HG03460 (cell line): ENCODE measurements around the gene POU2F3.
"Not testable (repeated sequence)": the region's sequence is repeated elsewhere in the genome, so short reads cannot be mapped to it uniquely, and the experiment has no call there.

Source experiments
- ATAC-seq: cut with Tn5 transposase; IDR thresholded peaks from one replicate; pipeline ENCODE4 v1.9.1; 2021; ENCODE audit not compliant: unreplicated experiment

The POU2F3 gene

DNA sequence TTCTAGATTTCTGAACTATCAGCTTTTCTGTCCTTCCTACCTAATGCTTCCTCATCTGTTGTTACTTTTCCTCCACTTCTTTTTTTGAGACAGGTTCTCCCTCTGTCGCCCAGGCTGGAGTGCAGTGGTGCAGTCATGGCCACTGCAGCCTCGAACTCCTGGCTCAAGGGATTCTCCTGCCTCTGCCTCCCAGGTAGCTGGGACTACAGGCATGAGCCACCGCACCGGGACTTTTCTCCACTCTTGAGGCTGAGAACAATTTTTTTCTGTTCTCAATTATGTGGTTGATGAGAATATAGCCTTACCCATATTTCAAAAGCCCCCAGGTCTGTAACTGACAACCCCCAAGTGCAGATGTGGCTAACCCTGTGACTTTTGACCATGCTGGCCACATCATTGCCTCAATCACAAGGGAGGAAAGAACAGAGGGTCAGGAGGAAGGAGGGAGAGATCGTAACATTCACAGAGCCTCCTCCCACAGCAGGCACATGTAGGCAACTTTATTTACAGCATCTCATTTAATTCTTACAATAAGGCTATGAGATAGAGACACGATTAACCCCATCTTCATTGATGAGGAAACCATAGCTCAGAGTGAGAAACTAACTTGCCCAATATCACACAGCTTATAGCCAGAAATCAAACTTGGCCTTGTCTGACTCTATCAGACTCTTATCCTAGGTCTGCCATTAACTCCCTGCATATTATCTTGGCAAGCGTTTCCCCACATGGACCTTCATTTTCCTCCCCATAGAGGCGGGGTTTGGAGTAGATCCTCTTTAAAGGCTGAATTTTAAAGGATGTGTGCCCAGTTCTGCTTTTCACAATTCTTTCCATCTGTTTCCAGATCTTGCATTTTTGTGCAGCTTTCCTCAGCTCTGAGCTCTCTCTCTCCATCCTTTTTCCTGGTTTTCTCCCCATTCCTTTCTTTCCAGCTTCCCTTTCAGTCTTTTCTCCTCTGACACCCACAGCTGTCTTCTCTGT lies 9.6 kb downstream of the POU2F3 start:
- no peak for ATAC-seq

DNA sequence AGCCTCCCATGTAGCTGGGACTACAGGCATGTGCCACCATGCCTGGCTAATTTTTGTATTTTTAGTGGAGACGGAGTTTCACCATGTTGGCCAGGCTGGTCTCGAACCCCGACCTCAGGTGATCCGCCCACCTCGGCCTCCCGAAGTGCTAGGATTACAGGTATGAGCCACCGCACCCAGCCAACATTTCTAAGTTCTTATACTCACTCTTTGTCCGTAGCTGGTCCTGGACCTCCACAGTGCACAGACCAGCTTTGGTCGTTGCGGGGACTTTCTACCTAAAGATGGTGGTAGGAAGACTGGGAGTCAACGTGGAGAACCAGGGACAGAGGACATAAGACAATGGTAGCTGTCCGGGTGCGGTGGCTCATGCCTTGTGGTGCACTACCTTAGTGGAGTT lies 13.4 kb downstream of the POU2F3 start:
- ATAC-seq: not testable (repeated sequence)

GRCh38 chr11:120254788-120255518 lies 15.0 kb downstream of the POU2F3 start:
- no peak for ATAC-seq

- ATAC-seq: no peak
Observed at GRCh38 chr11:120255519-120255866, 15.6 kb downstream of the POU2F3 start.

GRCh38 chr11:120256178-120256577 lies 16.2 kb downstream of the POU2F3 start:
- no peak for ATAC-seq

- ATAC-seq: no peak
Observed at GRCh38 chr11:120256779-120257178, 16.8 kb downstream of the POU2F3 start.

DNA sequence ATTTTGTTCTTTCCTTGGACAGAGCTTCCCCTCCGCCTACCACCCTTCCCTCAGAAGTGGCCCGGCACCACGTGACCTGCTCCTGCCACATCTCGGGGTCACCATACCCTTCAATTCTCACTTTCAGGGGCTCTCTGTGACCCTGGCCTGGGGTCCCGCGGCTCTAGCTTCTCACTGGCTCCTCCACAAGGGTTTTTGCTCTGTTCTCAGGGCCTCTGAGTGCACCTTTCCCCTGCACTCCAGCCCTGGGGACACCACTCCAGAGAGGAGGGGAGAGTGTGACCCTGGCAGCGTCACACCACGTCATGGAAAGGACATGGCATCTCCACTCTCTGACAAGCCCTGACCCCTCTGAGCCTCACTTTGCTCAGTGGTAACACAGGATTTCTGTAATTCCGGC lies 17.4 kb downstream of the POU2F3 start:
- no peak for ATAC-seq

DNA sequence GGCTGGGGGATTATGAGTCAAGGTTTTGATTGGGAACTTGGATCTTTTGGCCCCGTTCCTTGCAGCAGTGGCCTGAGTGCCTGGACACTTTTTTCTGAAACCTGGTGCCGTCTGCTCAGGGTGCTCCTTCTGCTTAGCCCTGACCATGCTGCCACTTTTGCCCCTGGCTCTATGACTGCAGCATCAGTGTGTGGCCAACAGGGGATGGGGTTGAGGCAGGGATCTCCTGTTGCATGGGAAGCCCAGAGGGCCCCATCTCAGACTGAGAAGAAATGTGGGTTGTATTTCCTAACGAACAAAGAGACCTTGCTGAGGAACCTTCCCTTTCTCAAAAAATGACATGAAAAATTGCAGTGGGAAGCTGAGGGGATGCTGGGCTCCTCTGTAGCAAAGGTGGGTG lies 18.7 kb downstream of the POU2F3 start:
- ATAC-seq: no peak

DNA sequence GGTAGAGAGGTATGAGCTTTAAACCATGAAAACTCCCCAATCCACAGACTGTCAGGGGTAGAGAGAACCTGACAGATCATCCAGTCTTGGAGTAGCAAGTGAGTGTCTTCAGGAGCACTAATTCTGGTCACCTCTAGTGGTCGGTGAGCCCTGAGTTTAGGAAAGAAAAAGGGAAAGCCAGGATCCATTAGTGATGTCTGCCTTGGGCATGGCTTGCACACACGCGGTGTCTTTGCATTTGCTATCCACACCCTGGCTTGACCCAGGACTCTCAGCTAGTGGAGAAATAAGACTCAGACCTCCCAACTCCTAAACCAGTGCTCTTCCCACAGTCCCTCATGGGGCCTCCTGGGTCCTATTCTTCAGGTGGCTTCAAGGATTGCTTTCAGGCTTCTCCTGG lies 19.3 kb downstream of the POU2F3 start:
- no peak for ATAC-seq

DNA sequence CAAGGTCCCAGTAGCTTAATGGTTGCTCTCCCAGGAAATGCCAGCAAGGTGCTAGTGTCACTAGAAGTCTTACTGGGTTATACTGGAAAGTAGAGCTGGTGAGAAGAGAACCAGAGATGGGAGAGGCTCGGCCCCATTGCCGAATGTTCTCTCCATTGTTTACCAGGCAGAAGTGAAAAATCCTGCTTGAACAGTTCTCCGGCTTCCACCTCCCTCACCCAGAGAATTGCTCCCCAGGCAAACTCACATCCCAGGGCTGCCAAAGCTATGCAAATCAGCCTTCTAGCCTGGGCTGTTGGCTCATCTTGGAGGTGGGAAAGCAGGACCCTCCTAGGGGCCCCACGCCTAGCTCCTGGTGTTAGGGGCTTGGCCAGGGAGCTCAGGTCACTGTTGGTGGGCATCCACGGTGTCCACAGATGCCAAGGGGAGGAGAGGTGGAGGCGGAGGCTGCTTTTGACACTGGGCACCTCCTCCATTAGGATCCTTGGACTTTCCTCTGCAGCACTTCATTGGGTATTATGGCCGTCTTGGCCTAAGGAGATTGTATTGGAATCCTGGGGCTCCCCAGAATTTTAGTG lies 20.1 kb downstream of the POU2F3 start:
- ATAC-seq: no peak

DNA sequence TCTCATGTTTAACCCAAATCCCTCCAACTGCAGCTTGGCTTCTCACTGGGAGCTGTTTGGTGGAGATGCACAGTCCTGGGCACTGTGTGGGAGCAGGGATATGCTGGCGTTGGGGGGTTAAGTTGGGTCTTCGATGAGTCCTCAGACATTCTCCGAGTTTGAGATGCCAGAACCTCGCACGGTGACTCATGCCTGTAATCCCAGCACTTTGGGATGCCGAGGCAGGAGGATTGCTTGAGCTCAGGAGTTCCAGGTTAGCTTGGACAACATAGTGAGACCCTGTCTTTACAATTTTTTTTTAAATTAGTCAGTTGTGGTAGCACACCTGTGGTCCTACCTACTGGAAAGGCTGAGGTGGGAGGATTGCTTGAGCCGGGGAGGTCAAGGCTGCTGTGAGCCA lies 20.7 kb downstream of the POU2F3 start:
- no peak for ATAC-seq

DNA sequence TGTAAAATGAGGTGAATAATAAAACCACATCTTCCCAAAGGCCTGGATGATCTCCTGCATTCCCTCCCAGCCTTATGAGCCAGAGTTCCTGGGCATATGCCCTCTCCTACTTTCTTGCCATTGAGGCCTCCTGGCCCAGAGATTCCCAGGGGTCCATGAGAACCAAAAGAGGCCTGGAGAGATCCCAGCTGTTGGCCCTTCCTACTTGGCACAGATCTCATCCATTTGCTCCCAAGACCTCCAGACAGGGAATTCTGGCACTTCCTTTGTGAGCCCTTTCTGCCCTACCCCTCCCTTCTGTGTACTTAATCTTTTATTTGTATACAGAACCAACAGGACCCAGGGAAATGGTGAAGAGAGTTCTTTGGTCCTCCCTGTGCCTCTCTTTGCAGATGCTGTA lies 21.4 kb downstream of the POU2F3 start:
- ATAC-seq: no peak

- ATAC-seq: no peak
Observed at GRCh38 chr11:120261931-120262330, 22.0 kb downstream of the POU2F3 start.

- ATAC-seq: no peak
Observed at GRCh38 chr11:120267319-120267718, 27.4 kb downstream of the POU2F3 start.

- no peak for ATAC-seq
Observed at GRCh38 chr11:120268686-120269085, 28.7 kb downstream of the POU2F3 start.

DNA sequence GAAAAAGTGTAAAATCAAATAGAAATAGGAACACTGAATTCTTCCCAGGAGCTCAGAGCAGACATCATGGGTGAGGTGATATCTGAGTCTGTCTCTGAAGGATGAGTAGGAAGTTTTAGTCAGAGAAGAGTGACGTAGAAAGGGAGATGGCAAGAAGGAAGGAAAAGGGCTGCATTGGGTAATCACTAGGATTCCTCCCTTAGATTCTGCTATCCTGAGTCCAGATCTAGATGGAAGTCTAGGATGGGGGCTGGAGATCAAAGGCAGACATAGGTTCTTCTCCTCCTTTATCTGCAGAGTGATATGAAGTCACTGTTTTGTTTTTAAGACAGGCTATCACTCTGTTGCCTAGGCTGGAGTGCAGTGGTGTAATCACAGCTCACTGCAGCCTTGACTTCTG lies 30.4 kb downstream of the POU2F3 start:
- no peak for ATAC-seq

DNA sequence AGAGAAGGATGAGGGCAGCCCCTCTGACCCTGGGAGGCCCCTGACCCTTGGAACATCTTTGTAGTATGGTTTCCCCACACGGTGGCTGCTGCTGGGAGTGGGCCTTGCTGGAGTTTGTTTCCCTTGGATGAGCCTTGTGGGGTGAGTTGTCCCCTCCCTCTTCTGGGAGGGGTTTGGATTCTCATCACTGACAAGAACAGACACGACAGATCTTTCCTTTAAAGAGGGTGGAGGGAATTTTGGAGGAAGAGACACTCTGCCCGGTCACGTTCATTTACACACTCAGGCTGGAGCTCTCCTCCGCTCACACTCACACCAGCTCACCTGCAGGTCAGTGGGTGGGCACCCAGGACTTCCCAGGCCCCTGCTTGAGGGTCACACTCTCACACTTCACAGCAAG lies 31.7 kb downstream of the POU2F3 start:
- no peak for ATAC-seq

DNA sequence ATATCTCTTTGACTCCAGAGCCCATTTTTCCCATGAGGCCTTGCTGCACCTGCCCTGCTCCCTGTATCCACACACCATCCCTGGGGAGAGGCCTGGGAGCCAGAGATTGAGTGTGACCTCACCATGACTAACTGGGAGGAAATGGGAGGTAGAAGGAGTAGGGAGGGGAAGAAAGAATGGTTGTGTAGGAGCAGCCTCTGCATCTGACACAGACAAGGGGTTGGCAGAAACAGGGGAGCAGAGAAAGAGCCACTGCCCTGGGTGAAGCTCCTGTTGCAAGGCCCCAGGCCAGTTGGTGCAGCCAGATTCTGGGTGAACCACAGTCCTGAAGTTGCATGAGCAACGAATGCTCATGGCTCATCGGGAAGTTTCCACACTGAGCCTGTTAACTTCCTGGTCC lies 32.4 kb downstream of the POU2F3 start:
- ATAC-seq: no peak

GRCh38 chr11:120273432-120273831 lies 33.5 kb downstream of the POU2F3 start:
- no peak for ATAC-seq

DNA sequence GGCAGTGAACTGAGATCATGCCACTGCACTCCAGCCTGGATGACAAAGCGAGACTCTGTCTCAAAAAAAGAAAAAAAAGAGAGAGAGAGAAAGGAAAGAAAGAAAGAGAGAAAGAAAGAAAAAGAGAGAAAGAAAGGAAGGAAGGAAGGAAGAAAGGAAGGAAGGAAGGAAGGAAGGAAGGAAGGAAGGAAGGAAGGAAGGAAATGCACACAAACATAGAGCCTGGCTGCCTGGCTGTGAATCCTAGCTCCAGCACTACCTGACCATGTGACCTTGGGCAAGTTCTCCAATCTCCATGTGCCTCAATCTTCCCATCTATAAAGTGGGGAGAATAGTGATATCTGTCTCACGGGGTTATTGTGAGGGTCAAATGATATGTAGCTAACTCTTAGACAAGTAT lies 34.0 kb downstream of the POU2F3 start:
- not testable (repeated sequence) for ATAC-seq

GRCh38 chr11:120279502-120279901 lies 39.6 kb downstream of the POU2F3 start:
- no peak for ATAC-seq

DNA sequence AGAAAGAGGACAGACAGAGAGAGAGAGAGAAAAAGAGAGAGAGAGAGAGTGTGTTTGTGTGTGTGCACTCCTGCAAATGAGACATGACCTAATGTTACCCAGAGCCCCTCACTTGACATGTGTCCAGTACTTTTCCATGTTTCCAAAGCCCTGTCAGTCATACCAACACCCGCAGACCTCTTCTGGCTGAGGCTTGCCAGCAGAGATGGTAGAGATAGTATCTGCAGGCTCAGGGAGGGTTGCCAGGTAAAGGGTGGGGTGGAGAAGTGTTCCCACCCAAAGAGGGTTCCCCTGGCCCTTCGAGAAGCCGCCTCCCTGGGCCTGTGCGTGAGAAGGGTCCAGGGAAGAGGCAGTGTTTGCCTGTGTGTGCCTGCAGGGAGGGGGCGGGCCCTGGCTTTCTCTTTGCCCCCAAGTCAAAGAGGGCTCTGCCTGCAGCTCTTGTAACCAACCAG lies 40.7 kb downstream of the POU2F3 start:
- no peak for ATAC-seq
